Hepatocyte (in vitro differentiated cells): Measurements from ENCODE around the gene ARHGAP26. TPM values are rescaled to one million over a fixed set of nuclear protein-coding genes. Genes with fewer than 3 reads are reported as not detected.

Source experiments
- DNase-seq: peaks from one replicate; pipeline ENCODE4 v3.0.0-alpha.2; 2016; ENCODE audit warnings: low spot score
- H2AFZ ChIP-seq: fragments of 200-600 bp; sonication (generic); 2 replicates; pipeline ENCODE4 v1.6.0; 2016; ENCODE audit warnings: antibody characterized with exemption, mild to moderate bottlenecking
- H3K27ac ChIP-seq: fragments of 200-600 bp; sonication (generic); 2 replicates; pipeline ENCODE4 v1.5.1; 2016; ENCODE audit warnings: mild to moderate bottlenecking
- H3K27me3 ChIP-seq: fragments of 200-600 bp; sonication (generic); 2 replicates; pipeline ENCODE4 v1.6.1; 2016
- H3K36me3 ChIP-seq: fragments of 200-600 bp; sonication (generic); replicated peaks from 2 replicates; pipeline ENCODE4 v1.5.1; 2016; ENCODE audit warnings: low read depth; ENCODE audit not compliant: insufficient read depth
- H3K4me1 ChIP-seq: fragments of 200-600 bp; sonication (generic); 2 replicates; pipeline ENCODE4 v1.5.1; 2016; ENCODE audit warnings: mild to moderate bottlenecking, moderate library complexity; ENCODE audit not compliant: insufficient read depth
- H3K4me2 ChIP-seq: fragments of 200-600 bp; sonication (generic); 2 replicates; pipeline ENCODE4 v1.6.0; 2016
- H3K4me3 ChIP-seq: fragments of 200-600 bp; sonication (generic); 2 replicates; pipeline ENCODE4 v1.5.1; 2016; ENCODE audit warnings: mild to moderate bottlenecking
- H3K79me2 ChIP-seq: fragments of 200-600 bp; sonication (generic); 2 replicates; pipeline ENCODE4 v1.6.0; 2017; ENCODE audit warnings: mild to moderate bottlenecking
- H3K9me2 ChIP-seq: fragments of 200-600 bp; sonication (generic); replicated peaks from 2 replicates; pipeline ENCODE4 v1.6.0; 2017; ENCODE audit warnings: mild to moderate bottlenecking; ENCODE audit not compliant: insufficient read depth
- H3K9me3 ChIP-seq: fragments of 200-600 bp; sonication (generic); 2 replicates; pipeline ENCODE4 v1.5.1; 2016; ENCODE audit warnings: low read depth, mild to moderate bottlenecking
- H4K20me1 ChIP-seq: fragments of 200-600 bp; sonication (generic); 2 replicates; pipeline ENCODE4 v1.6.0; 2016; ENCODE audit warnings: mild to moderate bottlenecking; ENCODE audit not compliant: insufficient read depth, poor library complexity, severe bottlenecking
- CTCF ChIP-seq: fragments of 200-600 bp; sonication (generic); IDR thresholded peaks from 2 replicates; pipeline ENCODE4 v1.5.1; 2016; ENCODE audit warnings: antibody characterized with exemption, mild to moderate bottlenecking; ENCODE audit not compliant: poor library complexity
- EZH2 ChIP-seq: fragments of 200-600 bp; sonication (generic); IDR thresholded peaks from 2 replicates; pipeline ENCODE4 v1.6.1; 2016; ENCODE audit warnings: antibody characterized with exemption, mild to moderate bottlenecking, borderline replicate concordance
- EZH2phosphoT487 ChIP-seq: fragments of 200-600 bp; sonication (generic); IDR thresholded peaks from one replicate; pipeline ENCODE4 v1.6.1; 2018; ENCODE audit warnings: antibody characterized with exemption, mild to moderate bottlenecking, low read depth, moderate library complexity; ENCODE audit not compliant: unreplicated experiment, severe bottlenecking
- WGBS: methylation state at CpG from one replicate; pipeline ENCODE4 v1.1.6; 2016; ENCODE audit warnings: low lambda C conversion rate; ENCODE audit errors: missing lambda C conversion rate; 5-methylcytosine and 5-hydroxymethylcytosine counted together
- polyA plus RNA-seq: library from polyadenylated mRNA; unstranded; fragments of >200 nt; fragmentation: Nextera tagmentation; extraction: Ambion mirVana; gene quantifications from 2 replicates; pipeline ENCODE4 v1.2.1, GENCODE V29; 2016
- total RNA-seq: library from RNA; depleted of rRNA; stranded (reverse); fragments of >200 nt; gene quantifications from 2 replicates; pipeline ENCODE4 v1.2.3, GENCODE V29; 2014

ARHGAP26 gene
- total and polyA plus RNA-seq, 2 experiments from 2014 or later, result 16.5 to 19.8 TPM

DNA sequence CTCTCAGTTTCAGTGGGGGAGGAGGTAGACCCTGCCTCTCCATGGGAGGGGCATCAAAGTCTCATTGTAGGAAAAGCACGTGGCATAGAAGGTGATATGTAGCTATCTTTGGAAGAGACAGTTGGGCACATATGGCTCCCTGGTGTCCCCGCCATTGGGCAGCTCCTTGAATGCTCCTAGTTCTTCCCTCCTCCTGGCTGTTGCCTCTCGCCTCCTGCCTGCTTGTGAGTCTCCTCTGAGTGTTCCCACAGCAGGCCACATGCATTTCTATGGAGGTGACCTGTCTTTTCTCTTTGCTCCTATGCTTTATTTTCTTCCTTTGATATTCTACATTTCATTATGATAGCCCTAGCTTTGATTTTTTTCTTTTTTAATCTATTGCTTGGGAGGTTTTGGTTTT, 138.5 kb downstream of the ARHGAP26 start:
- Histone ChIP-seq H4K20me1 (no peaks in the 10 kb centered on the region), H3K27ac (no peak overlapping the region), H3K4me2 (no peak overlapping the region), H3K4me3 (no peak overlapping the region), H3K4me1 (peaks cover 15% of the 10 kb centered on the region), H3K79me2 (no peaks in the 10 kb centered on the region), H2AFZ (no peak overlapping the region), H3K36me3 (no peaks in the 10 kb centered on the region), H3K9me2 (no peaks in the 10 kb centered on the region), H3K27me3 (no peaks in the 10 kb centered on the region), H3K9me3 (no peaks in the 10 kb centered on the region)
- WGBS, result 93% methylated on average over 3 of the region's 3 CpGs
- DNase-seq, result no peak
- TF ChIP-seq CTCF (no peak), EZH2phosphoT487 (no peak), EZH2 (no peak)

DNA sequence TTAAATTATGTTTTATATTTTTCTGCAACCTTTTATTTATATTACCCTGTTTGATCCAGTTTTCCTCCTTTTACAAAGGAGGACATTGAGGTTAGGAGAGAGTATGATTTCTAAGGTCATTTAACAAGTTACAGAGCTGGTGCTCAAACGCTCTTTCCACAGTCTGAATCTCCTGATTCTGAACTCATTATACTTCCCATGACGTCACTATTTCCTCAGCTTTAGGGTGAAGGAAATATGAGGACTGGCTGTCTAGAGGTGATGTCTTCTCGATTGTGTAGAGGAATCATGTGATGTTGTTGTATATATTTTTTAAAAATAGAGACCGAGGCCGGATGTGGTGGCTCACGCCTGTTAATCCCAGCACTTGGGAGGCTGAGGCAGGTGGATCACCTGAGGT, 140.0 kb downstream of the ARHGAP26 start:
- H3K4me2 ChIP-seq, result no peak overlapping the region
- H3K9me3 ChIP-seq, result no peaks in the 10 kb centered on the region
- WGBS, result 92% methylated on average over 6 of the region's 6 CpGs
- H4K20me1 ChIP-seq, result no peaks in the 10 kb centered on the region
- H3K27me3 ChIP-seq, result no peaks in the 10 kb centered on the region
- H3K36me3 ChIP-seq, result no peaks in the 10 kb centered on the region
- peaks cover 15% of the 10 kb centered on the region for H3K4me1 ChIP-seq
- TF ChIP-seq EZH2, result no peak
- TF ChIP-seq EZH2phosphoT487, result no peak
- TF ChIP-seq CTCF, result no peak
- H3K79me2 ChIP-seq, result no peaks in the 10 kb centered on the region
- H3K27ac ChIP-seq, result no peak overlapping the region
- no peak overlapping the region for H2AFZ ChIP-seq
- DNase-seq, result no peak
- H3K4me3 ChIP-seq, result no peak overlapping the region
- H3K9me2 ChIP-seq, result no peaks in the 10 kb centered on the region

GRCh38 chr5:142911170-142911569, 141.0 kb downstream of the ARHGAP26 start:
- no peak overlapping the region for H3K4me3 ChIP-seq
- H4K20me1 ChIP-seq, result no peaks in the 10 kb centered on the region
- H2AFZ ChIP-seq, result no peak overlapping the region
- H3K9me3 ChIP-seq, result no peaks in the 10 kb centered on the region
- H3K4me2 ChIP-seq, result no peak overlapping the region
- H3K27ac ChIP-seq, result no peak overlapping the region
- WGBS, result 81% methylated on average over 3 of the region's 3 CpGs
- DNase-seq, result no peak
- no peak for TF ChIP-seq CTCF
- no peak for TF ChIP-seq EZH2phosphoT487
- TF ChIP-seq EZH2, result no peak
- H3K9me2 ChIP-seq, result no peaks in the 10 kb centered on the region
- H3K36me3 ChIP-seq, result no peaks in the 10 kb centered on the region
- peaks cover 15% of the 10 kb centered on the region for H3K4me1 ChIP-seq
- H3K27me3 ChIP-seq, result no peaks in the 10 kb centered on the region
- no peaks in the 10 kb centered on the region for H3K79me2 ChIP-seq

DNA sequence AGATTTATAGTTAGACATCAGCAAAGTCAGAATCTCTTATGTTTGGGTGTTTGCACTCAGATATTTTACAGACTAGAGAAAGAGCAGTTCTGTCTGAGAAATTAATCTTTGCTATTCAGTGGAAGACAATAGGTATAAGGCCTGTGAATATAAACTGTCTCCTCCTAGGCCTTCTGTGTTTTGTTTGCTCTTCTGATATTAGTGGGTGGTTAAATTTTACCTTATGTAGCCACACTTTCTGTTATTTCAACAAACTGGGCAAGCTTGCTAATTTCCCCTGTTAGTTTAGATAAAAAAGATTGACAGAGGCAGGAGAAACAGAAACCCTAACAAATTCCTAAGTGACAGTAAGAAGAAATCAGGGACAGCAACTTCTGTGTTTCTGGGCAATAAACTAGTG, 141.6 kb downstream of the ARHGAP26 start:
- Histone ChIP-seq H3K4me1 (peaks cover 15% of the 10 kb centered on the region), H4K20me1 (no peaks in the 10 kb centered on the region), H3K4me2 (no peak overlapping the region), H3K36me3 (no peaks in the 10 kb centered on the region), H2AFZ (no peak overlapping the region), H3K4me3 (no peak overlapping the region), H3K9me3 (no peaks in the 10 kb centered on the region), H3K9me2 (no peaks in the 10 kb centered on the region), H3K27me3 (no peaks in the 10 kb centered on the region), H3K79me2 (no peaks in the 10 kb centered on the region), H3K27ac (no peak overlapping the region)
- DNase-seq, result no peak
- TF ChIP-seq EZH2phosphoT487 (no peak), CTCF (no peak), EZH2 (no peak)
